Measurements from ENCODE around the gene MYL6.

Gene MYL6

DNA sequence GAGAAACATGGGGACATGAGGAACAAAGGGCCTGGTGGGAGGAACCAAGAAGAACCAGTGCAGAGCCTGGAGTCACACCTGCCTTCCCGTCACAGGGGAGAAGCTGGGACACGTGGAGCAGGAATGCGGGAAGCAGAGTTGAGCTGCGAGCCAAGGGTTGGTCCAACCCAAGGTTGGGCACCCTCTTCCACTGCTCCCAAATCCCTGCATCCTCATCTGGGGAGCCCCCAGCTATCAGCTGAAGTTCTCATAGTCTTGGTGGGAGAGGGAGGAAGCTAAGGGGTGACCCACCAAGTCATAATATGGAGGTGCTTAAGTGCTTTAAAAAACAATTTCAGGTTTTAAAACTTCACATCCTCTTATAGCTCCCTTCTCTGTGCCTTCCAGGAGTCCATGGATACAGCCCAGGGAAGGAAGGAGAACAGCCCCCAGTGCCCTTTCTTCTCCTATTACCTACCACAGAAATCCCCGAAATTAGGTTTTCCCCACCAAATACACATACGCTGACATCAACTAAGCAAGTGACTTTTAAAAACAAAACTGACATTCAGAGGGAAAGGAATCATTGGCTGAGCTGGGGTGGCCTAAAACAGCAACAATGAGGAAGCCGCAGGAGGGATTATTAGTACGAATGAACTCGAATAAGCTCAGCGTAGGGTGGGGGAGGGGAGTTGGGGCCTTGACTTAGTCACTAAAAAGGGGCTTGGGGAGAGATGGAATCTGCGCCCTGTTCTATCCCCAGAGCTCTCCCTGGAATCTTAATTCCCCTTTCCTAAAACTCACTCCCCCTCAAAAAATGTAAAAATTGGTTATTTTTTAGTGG lies 4.5 kb downstream of the MYL6 start:
- H3K4me3 ChIP-seq (ENCODE audit: low read depth, low read length): peak overlapping the region; percentile 3; the same call in 1 of the 2 replicates
- CTCF ChIA-PET: interaction anchor here (1.5 to 3.3 kb wide), 4 partner anchors 9 to 44 kb away, joined by 4 to 16 read pairs (median 12); partner anchors contain the start of genes SMARCC2 and ZC3H10
- no peak for DNase-seq (ENCODE audit: low read depth, low spot score)
- TF ChIP-seq CTCF (IDR thresholded peaks at IDR 0.05; ENCODE audit: insufficient read depth, low read length, missing control alignments): no peak
- POLR2A ChIA-PET: interaction anchor here (0.6 to 3.8 kb wide), 12 partner anchors 10 to 129 kb away, joined by 3 to 13 read pairs (median 5); partner anchors contain the start of genes ESYT1, RNF41 and SMARCC2

DNA sequence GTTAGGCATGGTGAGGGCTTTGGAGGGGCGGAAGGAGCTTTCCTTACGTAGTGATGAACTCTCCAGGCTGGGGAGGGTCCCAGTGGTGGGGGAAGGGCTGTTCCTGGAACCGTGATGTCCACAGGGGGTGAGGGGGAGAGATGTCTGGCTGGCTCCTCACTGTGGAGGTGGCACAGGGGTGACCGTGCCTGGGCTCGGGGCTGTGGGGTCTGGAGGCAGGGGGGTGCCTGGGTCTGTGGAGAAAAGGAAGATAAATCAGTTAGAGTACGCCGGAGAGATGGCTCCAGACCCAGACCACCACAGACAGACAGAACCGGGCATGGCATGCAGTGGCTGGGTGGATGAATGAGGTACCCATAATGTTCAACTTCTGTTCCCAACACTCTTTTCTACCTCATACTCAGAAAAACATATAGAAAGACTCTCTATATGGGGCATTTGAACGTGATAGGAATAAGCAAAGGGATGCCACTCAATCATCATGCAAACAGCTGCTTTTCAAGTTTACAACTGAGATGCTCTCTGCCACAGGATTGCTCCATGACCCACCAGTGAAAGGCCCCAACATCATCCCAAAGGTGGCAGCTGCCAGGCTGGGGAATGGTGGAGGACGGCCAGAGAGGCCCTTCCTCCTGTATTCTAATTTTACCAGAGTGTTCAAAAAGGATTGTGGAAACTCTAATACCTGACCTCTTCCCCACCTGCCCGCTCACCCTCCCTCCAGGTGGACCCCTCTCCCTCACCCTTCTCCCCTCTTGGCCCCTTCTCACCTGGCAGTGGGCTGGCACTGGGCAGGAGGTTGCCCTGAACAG lies 5.6 kb downstream of the MYL6 start:
- no peak for DNase-seq (ENCODE audit: low read depth, low spot score)
- TF ChIP-seq CTCF (IDR thresholded peaks at IDR 0.05; ENCODE audit: insufficient read depth, low read length, missing control alignments): no peak
- no peak overlapping the region for H3K4me3 ChIP-seq (ENCODE audit: low read depth, low read length)
- POLR2A ChIA-PET: interaction anchor here (0.6 to 3.8 kb wide), 10 partner anchors 9 to 58 kb away, joined by 3 to 13 read pairs (median 5); partner anchors contain the start of genes ESYT1, RNF41 and SMARCC2
- CTCF ChIA-PET: interaction anchor here (2.2 to 3.3 kb wide), 2 partner anchors 37 to 45 kb away, joined by 8 to 15 read pairs; partner anchors contain the start of gene ZC3H10

GRCh38 chr12:56164345-56164729 lies 6.2 kb downstream of the MYL6 start:
- H3K4me3 ChIP-seq (ENCODE audit: low read depth, low read length): no peak overlapping the region
- no peak for DNase-seq (ENCODE audit: low read depth, low spot score)
- TF ChIP-seq CTCF (IDR thresholded peaks at IDR 0.05; ENCODE audit: insufficient read depth, low read length, missing control alignments): no peak
- POLR2A ChIA-PET: interaction anchor here (0.6 to 3.8 kb wide), 5 partner anchors 9 to 46 kb away, joined by 3 to 13 read pairs (median 10); partner anchors contain the start of gene ESYT1
- CTCF ChIA-PET: interaction anchor here (2.2 to 2.6 kb wide), 2 partner anchors 25 to 45 kb away, joined by 8 to 13 read pairs; partner anchors contain the start of genes SMARCC2 and ZC3H10

DNA sequence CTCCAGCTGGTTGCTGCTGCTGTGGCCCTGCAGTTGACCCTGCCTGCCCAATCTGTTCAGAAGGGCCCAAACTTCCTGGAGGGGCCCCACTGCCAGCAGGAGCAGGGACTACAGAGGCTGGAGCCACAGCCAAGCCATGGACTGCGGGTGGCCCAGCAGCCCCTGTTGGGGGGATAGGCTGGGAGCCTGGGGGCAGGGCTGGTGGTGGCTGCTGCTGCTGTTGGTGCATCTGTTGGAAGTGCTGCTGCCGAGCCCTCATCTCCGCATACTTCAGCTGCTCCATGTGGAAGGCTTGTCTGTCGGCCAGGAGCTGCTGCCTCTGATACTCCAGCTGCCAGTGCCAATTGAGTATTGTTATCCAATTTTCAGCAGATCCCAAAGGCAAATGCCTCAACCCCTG lies 7.2 kb downstream of the MYL6 start:
- no peak for TF ChIP-seq CTCF (IDR thresholded peaks at IDR 0.05; ENCODE audit: insufficient read depth, low read length, missing control alignments)
- ChIA-PET CTCF (interaction anchor here (1.2 to 2.6 kb wide), 3 partner anchors 24 to 118 kb away, joined by 4 to 13 read pairs (median 5); partner anchors contain the start of genes SMARCC2 and ZC3H10), POLR2A (interaction anchor here (0.7 to 1.3 kb wide), 3 partner anchors 18 to 40 kb away, joined by 4 to 6 read pairs (median 4); partner anchors contain the start of gene ESYT1)
- DNase-seq (ENCODE audit: low read depth, low spot score): no peak
- no peak overlapping the region for H3K4me3 ChIP-seq (ENCODE audit: low read depth, low read length)

DNA sequence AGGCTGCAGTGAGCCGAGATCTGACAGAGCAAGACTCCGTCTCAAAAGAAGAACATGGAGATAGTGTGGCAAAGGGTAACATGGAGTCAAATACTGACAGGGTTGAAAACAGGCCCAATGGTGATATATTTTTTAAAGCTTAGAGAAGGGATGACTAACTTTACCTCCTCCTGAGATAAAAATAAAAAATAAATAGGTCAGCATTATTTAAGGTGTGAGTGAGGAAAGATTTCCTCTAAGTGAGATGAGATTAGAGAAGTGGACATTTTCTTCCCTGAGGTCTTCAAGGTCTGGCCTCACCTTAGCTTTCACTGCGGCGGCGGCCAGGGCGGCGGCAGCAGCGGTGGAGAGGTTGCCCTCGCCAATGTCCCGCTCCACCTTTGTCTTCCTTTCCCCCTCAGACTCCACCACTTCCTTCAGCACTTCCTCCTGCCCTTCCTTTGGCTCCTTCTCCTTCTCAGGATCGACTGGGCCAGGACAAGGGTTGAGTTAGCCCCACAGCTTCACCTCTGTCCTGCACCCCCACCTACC lies 11.1 kb downstream of the MYL6 start:
- no peak for DNase-seq (ENCODE audit: low read depth, low spot score)
- H3K4me3 ChIP-seq (ENCODE audit: low read depth, low read length): no peak overlapping the region
- TF ChIP-seq CTCF (IDR thresholded peaks at IDR 0.05; ENCODE audit: insufficient read depth, low read length, missing control alignments): no peak
- POLR2A ChIA-PET: interaction anchor here (1.5 kb wide), 1 partner anchor 8 kb away, joined by 8 read pairs; no protein-coding TSS in a partner anchor
- CTCF ChIA-PET: interaction anchor here (1.9 kb wide), 1 partner anchor 20 kb away, joined by 12 read pairs; the partner anchor contains the start of gene SMARCC2

Measured in AG04449 (cell line).